HUDEP-2 (cell line): ENCODE measurements around the gene CAMSAP2.
"Not testable (repeated sequence)": the region's sequence is repeated elsewhere in the genome, so short reads cannot be mapped to it uniquely, and the experiment has no call there.

Source experiments
- DNase-seq, 76 experiments: peaks; one replicate each; lab custom pipeline; 2025; ENCODE audit not compliant: unreplicated experiment in 76 of 76; lab: John Stamatoyannopoulos, UW

Gene CAMSAP2

DNA sequence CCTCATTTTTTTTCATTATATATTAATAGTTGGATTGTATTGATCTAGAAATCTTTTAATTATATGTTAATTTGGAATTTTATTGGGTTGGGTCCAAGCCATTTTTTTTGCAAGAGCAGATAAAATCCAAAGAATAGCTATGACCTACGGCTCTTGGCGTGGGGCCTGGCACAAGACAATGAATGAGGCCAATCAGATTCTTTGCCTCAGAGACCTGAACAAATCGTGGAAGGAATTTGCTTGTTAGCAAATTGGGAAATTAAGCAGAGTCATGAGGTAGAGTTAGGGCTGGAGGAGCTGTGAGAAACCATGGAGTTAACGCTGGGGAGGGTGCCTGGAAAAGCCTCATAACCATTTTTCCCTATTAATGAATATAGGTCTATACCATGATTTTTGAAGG lies 40.1 kb downstream of the CAMSAP2 start:
- no peak for DNase-seq

DNA sequence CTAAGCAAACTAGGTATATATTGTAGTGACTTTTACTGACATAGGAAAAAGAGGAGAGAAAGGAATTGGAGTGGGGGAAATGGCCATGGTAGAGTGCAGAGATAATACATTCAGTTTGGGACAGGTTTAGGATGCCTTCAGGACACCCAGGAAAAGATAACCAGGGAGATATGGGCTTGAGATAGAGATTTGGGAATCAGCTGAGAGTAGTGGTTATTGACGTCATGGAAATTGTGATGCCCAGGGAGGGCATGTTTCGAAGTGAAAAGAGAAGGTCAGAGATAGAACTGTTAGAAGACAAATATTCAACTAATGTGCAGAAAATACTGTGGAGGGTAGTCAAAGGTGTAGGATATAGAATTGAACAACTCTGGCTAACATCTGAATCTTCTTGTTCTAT lies 40.6 kb downstream of the CAMSAP2 start:
- no peak for DNase-seq

DNA sequence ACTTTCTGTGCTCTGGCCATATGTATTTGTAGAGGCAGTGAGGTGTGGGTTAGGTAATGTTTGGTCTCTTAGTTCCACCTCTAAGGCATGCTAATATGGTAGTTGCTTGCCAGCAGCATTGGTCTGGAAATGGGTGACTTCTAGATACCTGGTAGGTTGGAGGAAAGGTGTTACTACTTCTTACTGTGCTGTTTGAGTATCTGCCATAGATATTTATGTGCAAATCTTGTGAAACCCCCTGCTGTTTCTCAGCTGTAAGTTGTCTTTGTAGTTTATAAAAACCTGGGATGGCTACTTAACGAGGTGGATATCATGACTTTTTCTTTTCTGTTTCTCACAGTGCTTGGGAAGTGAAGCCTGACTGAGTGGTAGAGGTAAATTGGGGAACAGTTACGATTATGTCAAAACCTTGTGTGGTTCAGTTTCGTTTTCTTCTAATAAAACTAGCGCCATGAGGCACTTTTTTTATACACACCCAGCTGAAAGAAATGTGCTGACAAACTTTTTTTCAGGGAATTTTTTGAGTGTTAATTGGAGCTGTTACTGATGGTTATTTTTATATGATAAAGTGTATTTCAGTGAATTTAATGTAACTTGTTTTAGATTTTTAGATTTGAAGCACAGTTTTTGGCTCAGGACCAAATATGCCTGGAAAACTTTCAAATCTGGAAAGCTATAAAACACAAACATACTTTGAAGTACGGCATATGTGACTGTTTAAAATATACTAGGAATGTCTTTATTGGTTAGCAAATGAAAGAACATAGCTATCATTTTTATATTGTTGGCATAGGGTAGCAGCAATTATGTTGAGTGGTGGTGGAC lies 42.1 kb downstream of the CAMSAP2 start:
- no peak for DNase-seq

DNA sequence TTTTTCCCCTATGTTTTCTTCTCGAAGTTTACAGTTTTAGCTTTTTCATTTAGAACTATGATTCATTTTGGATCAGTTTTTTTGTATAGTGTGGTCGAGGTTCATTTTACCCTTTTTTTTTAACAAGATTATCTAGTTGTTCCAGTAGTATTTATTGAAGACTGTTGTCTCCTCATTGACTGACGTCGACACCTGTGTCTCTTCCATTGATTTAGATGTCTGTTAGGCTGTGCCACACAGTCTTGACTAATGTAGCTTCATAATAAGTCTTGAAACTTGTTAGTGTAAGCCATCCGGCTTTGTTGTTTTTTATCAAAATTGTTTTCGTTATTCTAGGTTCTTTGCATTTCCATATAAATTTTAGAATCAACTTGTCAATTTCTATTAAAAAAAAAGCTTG lies 45.2 kb downstream of the CAMSAP2 start:
- DNase-seq, result no peak

DNA sequence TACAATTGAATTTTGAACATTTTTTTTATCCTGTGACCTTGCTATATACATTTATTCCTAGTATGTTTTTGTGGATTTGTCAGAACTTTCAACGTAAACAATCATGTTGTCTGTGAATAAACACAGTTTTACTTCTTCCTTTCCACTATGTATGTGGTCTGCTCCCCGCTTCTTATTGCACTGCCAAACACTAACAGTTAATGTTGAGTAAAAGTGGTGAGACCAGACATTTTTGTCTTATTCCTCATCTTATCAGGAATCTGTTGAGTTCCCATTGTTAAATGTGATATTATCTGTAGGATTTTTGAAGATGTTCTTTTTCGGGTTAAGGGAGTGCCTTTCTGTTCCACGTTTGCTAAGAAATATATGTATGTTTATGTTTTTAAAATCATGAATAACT lies 45.9 kb downstream of the CAMSAP2 start:
- no peak for DNase-seq

DNA sequence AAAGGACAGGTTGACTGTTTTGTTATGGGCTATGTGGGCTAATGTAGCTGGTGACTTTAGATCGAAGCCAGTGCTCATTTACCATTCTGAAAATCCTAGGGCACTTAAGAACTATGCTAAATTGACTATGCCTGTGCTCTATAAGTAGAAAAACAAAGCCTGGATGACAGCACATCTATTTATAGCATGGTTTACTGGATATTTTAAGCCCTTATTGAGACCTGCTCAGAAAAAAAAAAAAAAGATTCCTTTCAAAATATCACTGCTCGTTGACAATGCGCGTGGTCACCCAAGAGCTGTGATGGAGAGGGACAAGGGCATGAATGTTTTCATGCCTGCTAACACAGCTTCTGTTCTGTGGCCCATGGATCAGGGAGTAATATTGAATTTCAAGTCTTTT lies 48.1 kb downstream of the CAMSAP2 start:
- DNase-seq, result no peak

DNA sequence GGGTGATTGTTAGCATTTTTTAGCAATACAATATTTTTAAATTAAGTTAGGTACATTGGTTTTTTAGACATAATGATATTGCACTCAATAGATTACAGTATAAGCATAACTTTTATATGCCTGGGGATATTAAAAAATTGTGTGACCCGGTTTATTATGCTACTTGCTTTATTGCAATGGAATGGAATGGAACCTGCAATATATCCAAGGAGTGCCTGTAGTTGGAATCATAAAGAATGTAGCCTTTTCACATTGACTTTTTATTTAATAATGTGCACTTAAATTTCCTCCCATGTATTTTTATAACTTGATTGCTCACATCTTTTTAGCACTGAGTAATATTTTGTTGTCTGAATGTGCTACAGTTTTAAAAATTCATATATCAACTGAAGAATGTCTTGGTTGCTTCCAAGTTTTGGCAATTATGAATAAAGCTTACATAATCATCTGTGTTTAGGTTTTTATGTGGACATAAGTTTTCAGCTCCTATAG lies 49.2 kb downstream of the CAMSAP2 start:
- DNase-seq, result no peak

DNA sequence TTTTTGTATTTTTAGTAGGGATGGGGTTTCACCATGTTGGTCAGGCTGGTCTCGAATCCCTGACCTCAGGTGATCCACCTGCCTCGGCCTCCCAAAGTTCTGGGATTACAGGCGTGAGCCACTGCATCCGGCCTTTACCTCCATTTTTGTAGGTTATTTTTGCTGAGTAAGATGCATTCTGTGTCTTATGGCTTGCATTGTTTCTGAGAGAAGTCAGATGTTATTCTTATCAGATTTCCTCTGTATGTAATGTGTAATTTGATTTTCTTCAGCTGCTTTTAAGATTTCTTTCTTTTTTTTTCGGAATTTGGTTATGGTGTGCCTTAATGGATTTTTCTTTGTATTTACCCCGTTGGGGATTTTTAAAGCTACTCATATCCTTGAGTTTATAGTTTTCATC lies 52.3 kb downstream of the CAMSAP2 start:
- not testable (repeated sequence) for DNase-seq

DNA sequence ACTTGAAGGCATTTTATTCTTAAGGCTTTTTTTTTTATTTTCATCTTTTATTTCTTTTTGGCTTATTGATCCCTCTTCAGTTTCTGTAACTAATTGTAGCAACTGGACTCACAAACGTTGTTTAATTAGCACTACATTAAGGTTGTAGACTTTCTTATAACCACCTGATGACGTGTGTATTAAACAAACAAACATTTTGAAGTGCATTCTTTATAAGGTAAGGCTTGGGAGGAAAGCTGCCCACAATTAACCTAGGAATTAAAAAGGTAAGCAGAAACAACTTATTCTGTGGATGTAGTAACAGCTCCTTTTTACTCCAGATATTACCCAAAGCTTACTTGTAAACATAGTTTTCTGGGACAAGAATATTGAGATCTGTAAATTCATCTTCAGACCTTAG lies 55.0 kb downstream of the CAMSAP2 start:
- no peak for DNase-seq

DNA sequence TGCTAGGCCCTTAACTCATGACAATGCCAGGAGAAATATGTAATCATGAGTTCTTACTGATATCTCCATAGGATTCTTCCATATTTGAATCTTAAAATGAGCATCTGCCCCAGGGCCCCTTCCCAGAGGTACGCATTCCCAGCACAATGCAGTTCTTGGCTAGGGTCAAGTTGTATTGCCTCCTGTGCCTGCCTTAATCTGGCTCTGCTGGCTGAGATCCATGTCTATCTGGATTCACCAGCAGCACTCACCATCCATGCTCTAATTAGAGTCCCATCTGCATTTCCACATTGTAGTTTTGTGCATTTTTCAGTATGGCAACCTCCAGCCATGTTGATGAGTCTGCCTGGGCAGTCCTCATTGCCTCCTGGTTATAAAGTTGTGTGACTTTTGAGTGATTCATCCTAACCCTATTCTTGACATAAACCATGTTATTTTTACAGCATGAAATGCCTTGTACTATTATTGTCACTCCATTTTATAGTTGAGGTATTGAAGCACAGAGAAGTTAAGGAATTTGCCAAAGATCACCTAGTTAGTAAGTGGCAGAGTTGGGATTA lies 55.9 kb downstream of the CAMSAP2 start:
- DNase-seq, result no peak

DNA sequence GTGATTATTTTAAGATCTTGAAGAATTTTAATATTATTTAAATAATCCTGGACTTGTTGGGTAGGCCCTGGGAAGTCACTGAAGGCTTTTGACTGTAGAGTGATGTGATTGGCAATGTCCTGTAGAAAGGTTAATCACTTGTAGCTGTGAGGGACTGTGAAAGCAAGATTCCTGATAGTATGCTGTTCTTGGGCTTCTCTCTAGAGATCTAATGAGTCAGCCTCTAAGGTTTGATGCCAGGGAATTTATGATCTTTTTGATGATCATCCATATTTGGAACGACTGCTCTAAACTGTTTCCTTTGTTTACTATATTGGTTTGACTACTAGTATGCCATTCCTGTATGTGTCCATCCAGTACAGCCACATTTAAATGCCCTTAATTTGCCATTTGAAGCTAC lies 56.5 kb downstream of the CAMSAP2 start:
- no peak for DNase-seq

DNA sequence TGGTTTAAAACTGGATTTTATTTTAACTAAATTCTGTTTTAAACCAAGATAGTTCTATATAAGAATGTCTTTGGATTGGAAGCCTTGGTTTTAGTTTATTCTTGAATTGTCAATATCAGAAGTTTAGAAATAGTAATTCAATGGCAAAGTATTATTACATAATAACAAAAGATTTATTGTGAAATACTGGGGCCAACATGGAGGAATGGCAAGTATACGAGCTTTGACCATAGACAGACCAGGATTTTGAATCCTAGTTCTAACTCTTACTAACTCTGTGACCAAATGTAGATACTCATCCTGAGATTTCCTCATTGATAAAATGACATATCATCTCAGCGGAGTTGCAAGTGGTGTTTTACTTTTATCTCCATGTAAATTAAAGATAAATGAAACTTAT lies 63.3 kb downstream of the CAMSAP2 start:
- no peak for DNase-seq

DNA sequence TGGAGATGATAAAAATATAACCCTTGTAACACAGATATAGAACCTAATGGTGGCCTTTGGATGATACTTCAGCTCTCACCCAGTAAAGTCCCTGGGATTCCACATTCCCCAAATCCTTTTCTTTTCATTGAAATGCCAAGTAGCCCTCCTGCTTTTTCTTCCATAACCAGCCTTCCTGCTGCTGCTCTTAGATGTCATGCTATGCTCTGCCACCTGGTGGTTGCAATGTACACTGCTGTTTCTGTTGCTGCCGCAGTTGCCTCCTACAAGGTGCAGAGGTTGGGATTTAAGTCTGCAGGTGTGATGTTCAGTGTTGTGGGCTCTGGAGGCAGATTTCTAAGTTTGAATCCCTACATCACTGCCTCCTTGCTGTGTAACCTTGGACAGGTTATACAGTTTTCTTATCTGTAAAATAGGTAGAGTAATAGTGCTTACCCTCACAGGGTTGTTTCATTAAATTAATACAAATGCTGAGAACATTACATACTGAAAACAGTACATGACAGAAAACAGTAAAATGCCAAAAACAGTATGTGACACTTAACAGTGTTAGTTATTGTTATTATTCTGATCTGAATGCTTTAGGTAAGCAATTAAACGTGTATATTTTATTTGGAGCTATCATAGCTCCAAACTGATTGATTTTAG lies 64.3 kb downstream of the CAMSAP2 start:
- peak in 62 of 76 experiments; percentile 1 to 67 (median 34) for DNase-seq

DNA sequence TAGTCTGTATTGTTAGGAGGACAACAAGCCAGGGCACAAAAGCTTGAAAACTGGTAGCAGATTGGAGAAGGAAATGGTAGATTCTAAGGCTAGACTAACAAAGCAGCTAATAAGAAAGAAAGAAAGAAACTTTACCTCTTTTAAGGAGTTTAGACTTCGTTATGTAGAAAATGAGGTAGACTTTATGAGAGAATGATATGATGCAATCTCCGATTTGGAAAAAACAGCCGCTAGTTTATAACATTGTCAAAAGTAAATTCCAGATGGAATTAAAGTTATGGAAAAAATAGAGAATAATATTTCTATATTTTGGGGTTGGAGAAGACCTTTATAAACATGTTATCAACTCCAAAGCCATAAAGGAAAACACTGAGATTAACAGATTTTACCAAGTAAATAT lies 67.0 kb downstream of the CAMSAP2 start:
- no peak for DNase-seq

DNA sequence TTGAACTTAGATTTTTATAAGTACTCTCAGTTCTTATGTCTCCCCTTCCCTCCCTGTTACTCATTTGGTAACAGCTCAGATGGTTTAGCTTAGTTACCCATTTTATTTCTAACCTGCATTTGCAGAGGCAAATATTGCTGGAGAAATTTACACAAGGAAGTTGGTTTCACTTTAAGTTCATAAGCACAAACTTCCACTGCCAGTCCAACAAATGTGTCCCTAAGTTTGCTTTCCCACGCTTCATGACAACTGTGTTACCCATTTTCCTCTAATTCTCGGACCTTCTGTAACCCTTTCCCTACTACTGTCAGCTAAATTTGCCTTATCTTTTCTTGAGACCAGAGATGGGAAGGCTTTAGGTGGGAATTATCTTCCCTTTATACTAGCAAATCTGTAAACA lies 70.2 kb downstream of the CAMSAP2 start:
- DNase-seq, result no peak

DNA sequence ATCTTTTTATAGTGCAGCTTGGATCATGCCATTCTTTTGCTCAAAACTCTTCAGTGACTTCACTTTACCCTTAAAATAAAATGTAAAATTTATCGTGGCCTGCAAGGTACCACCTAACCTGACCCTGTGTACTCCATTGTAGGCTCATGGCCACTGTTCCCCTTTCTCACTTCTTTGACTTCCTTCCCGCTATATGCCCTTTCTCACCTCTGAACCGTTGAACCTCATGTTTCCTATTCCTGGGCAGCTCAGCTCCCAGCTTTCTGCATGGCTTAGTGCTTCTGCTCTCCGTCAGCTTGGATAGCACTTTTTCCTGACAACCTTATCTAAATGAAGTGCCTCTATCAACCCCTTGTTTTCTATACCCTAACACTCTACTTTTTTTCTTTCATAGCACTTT lies 73.0 kb downstream of the CAMSAP2 start:
- no peak for DNase-seq

DNA sequence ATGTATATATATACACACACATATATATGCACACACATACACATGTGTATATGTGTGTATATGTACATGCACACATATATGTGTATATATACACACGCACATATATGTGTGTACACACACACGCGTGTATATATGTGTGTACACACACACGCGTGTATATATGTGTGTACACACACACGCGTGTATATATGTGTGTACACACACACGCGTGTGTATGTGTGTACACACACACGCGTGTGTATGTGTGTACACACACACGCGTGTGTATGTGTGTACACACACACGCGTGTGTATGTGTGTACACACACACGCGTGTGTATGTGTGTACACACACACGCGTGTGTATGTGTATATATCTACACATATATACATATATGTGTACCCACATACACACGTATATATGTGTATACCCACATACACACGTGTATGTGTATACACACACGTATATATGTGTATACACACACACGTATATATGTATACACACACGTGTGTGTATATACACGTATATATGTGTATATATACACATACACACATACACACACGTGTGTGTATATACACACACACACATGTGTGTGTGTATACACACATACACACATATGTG lies 78.0 kb downstream of the CAMSAP2 start:
- DNase-seq, result not testable (repeated sequence)

DNA sequence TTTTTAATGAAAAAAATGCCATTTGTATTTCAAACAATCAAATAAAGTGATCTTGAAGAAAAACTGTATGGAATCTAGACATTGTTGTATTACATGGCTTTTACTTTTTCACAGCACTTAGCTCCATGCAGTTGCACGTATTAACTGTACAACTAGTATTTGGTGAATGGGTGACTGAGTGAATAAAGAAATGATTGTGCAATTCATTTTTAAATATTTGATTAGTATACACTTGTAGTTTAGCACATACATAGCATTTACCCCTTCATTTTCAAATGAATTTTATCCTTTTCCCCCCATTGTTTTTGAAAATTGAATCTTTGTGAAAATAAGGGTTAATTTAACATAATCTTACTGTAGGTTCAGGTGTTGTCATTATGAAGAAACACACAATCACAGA lies 79.6 kb downstream of the CAMSAP2 start:
- DNase-seq, result no peak

DNA sequence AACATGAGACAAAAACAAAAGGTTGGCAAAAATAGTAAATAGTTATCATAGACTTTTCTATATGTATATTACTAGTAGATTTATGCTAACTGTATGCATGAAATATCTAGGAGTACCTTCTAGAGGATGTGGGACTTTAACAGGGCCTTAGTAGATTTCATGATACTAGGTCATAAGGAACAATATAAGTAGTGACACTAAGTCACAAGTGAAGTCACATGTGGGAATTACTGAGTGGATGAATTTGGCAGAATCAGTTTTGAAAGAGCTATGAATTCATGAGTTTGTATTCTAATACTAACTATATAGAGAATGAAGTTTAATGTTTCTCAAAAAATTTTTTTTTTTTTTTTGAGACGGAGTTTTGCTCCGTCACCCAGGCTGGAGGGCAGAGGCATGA lies 81.0 kb downstream of the CAMSAP2 start:
- DNase-seq, result no peak

DNA sequence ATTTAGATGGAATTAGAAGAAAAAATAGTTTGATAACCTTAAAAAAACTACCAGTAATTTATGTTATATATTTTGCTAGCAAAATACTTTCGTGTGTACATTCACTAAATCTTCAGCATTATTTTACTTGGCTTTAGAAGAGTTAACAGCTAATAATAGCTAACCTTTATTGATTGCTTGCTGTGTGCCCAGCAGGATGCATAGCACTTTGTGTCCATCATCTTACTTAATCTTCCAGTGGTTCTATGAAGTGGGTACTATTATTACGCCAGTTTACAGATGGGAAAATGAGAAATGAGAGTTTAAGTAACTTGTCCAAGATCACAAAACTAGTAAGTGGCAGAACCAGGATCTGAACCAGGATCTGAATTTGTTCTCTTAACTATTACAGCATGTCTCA lies 92.4 kb downstream of the CAMSAP2 start:
- DNase-seq, result no peak

DNA sequence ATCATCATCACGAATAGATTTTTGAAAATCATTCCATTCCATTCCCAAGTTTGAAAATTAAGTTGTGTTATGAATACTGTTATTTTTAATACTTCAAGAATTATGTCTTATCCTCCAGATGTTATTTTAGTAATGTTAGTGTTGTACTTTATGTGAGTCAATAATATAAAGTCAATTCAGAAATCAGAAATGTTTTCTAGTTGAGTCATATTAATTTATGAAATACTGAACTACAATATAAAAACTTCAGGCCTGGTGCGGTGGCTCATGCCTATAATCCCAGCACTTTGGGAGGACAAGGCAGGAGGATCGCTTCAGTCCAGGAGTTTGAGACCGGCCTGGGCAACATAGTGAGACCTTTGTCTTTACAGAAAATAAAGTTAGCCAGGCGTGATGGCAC lies 95.7 kb downstream of the CAMSAP2 start:
- no peak for DNase-seq

DNA sequence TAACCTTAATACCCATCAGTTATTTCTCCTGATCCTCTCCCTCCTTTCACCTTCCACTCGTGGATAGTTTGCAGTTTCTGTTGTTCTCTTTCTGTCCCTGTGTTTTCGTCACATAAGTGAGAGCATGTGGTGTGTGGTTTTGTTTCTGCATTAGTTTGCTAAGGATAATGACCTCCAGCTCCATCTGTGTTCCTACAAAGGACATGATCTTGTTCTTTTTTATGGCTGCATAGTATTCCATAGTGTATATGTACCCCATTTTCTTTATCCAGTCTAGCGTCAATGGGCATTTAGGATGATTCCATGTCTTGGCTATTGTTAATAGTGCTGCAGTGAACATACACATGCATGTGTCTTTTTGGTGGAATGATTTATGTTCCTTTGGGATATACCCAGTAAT lies 97.5 kb downstream of the CAMSAP2 start:
- no peak for DNase-seq
